ENCODE measurements around the gene ZBTB1.
"Not testable (repeated sequence)": the region's sequence is repeated elsewhere in the genome, so short reads cannot be mapped to it uniquely, and the experiment has no call there.

The ZBTB1 gene

DNA sequence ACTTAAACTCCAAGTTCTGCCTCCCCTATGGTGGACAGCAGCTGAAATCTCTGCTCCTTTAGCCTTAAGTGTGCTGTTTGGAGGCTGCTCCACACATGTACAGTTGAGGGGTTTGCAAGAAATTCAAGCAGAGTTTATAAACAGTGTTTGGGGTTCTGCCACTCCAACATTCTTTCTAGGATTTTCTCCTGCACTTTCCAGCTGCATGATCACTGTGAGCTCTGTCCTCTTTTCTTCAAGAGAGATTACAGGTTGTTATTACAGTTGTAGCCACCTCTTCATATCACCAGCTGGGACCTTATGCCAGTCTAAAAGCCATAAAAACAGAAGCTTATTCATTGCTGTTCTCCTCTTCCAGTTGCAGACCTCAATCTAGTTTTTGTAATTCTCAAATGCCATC lies 9.3 kb upstream of the ZBTB1 start:
- DNase-seq: no peak
- intact Hi-C loops (cut with DNase I): no loop called here

DNA sequence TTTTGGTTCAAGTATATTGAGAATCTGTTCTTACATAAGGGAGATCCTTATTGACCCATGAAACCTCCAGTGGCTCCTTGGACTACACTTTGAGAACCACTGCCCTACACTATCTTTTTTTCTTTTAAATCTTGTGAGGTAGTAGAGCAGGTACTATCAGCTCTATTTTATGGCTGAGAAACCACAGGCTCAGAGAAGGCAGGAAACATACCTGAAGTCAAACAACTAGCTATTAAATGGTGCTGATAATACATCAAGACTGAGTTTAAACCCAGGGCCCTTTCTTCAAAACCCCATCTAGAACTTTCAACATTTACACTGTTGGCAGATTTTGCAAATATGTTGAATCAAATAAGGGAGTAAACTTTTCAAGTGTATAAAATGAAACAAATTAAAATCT lies 7.8 kb upstream of the ZBTB1 start:
- intact Hi-C loops (cut with DNase I): no loop called here
- DNase-seq: no peak

DNA sequence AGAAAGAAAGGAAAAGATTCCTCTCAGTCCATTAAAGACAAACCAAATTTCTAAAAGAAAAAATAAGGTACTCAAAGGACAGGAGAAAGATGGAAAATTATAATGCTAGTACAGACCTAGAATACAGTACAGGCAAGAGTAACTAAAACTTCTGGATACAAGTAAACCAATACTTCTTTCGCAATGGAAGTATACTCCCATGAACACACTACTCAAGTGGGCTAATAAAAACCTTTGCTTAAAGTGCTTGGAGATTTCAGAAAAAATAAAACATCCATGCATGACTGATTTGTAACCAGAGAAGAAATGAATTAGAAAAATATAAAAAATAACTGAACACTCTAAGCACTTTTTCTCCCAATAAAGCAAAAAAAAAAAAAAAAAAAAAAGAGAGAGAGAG lies 4.5 kb upstream of the ZBTB1 start:
- intact Hi-C loops (cut with DNase I): loop anchor here (5.0 to 10.0 kb wide), 2 partner anchors 42 to 135 kb away; partner anchors contain the start of gene HSPA2
- DNase-seq: no peak

DNA sequence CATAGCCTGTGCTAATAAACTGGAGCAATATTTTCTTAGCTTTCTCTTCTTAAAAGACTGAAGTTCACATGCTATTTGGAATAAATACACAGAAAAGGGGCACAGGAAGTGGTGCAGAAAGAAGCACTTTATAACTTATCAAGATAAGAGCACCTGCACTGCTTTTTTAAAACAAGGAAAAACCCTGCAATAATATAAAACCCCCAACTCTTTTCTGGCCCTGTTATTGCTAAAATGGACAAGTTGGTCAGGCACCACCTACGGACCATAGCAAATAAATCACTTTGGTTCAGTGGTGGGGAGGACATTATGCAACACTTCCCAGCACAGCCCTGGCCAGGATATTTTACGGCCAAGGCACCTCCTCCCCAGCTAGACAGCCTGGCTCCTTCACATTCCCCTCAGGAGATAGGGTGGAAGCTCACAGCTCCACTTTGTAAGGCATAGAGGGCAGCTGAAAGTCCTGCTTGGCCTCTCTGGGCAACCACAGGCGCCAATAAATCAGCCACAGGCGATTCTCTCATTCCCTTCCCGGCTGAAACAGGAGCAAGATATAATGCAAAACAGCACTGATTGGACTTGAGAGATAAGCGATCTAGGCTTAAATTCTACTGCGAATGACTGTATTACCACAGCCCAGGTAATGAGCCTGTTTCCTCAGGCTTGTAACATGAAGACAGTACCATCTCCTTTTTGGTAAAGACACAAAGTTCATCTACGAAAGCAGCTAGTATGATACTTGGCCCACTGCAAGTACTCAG lies 3.0 kb upstream of the ZBTB1 start:
- intact Hi-C loops (cut with DNase I): loop anchor here (5.0 to 10.0 kb wide), 2 partner anchors 41 to 133 kb away; partner anchors contain the start of gene HSPA2
- DNase-seq: peak in 3 of 10 donors; percentile 17 to 80 (median 17)

DNA sequence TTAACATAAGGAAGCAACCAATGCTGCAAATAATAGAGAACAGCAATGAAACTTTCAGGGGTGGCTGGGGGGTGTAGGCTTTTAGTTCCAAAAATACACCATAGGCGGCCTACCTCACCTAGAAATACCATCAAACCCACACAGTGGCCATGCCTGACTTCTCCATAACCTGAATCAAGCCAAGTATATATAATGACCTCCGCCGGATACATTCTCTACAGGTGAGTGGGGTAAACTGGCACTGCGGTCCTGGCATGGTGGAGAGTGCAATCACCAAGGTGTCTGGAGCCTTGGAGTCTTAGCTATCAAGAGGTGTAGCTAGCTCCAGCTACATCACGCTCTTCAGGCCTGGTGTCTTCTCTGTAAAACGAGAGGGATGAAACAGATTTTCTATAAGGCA lies 2.1 kb upstream of the ZBTB1 start:
- intact Hi-C loops (cut with DNase I): loop anchor here (5.0 to 10.0 kb wide), 2 partner anchors 40 to 132 kb away; partner anchors contain the start of gene HSPA2
- no peak for DNase-seq

DNA sequence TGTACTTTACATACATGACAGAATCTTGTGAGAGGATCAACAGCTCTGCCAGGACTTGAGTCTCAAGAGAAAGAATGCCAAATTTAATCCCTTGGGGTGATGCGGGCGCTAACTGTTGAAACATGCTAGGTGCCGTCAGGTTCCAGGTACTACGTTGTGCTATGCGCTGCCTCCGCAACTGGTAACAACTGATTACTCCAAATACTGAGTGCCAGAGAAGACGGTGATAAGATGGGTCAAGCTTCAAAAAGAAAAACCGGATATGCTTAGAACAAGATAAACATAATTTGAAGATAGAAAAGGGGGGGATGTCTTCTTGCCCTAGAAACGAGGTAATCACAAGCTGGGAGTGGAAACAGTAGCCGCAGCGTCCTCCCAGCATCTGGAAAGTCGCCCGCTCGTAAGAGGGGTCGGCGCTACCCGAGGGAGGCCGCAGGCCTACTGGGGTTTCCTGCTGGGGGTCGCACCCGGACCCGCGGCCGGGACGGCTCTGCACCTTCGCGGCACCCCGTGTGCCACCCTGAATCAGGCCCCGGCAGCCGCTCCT lies 1.6 kb upstream of the ZBTB1 start:
- intact Hi-C loops (cut with DNase I): loop anchor here (5.0 to 10.0 kb wide), 2 partner anchors 39 to 132 kb away; partner anchors contain the start of gene HSPA2
- DNase-seq: peak in 1 of 10 donors; percentile 33

GRCh38 chr14:64503434-64504309 lies 898 bp upstream of the ZBTB1 start, which contains the start of gene ZBTB25:
TSS of gene ZBTB25 (minus strand) at chr14:64503838. CDS start at chr14:64490533, 13,305 bp downstream.
- peak; percentile 79 to 99 (median 92) for DNase-seq
- intact Hi-C loops (cut with DNase I): loop anchor here (5.0 to 10.0 kb wide), 2 partner anchors 39 to 131 kb away; partner anchors contain the start of gene HSPA2

DNA sequence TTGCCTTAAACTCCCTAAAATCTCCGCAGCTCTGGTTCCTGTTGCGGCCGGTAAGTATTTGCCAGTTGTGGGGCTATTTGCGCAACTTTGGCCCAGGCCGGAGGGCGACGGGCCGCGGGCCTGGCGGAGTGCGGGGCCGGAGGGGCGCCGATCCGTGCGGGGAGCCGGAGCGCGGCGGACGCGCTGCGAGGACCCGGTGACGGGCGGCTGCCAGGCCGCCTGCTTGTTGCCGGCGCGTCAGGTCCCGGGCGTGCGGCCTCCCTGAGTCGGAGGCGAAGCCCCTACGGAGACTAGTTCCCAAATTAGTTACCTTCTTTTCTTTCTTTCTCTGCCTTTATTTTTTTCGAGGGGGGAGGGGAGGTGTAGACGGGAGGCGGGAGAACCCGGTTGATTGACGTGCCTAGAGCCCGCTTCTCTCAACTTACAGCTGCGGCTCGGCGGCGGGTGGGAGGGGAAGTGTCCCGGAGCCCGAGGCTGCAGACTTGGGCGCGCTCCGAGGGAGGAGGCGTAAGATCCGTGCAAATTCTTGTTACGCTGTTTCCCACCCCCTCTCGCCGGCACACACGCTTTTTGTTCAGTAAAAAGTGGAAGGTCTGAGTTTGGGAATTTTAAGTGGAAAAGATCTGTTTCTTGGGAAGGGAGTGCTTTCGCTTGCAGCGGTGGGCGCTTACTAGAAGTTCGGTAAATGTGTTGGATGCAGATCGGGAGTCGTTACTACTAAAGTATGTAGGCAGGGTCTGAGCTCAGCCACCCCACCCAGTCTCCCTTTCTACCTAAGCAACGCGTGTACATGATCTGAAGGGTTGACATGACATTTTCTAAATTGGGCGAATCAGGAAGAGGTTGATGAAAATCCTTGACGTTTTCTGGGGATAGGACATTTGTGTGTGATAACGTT lies 576 bp downstream of the ZBTB1 start:
- intact Hi-C loops (cut with DNase I): loop anchor here (5.0 to 10.0 kb wide), 2 partner anchors 37 to 130 kb away; partner anchors contain the start of gene HSPA2
- DNase-seq: peak; percentile 77 to 97 (median 84)

DNA sequence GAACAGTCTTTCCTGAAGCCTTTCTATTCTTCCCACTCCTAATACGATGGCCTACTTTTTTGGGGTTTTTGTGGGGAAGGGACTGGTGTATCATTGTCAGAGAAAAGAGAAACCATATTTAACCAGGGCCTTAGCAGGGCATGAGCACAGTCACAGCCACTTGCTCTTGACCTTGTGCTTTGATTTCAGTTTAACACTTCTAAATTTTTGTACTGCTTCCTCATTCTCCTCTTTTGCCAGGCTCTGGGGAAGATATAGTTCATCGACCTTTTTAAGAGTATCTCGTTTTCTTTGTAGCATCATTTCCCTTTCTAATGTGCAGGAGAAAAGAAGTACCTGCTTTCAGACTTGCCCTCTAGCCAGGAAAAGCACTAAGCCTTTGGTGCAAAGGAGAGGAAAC lies 2.2 kb downstream of the ZBTB1 start:
- DNase-seq: no peak
- intact Hi-C loops (cut with DNase I): loop anchor here (10.0 kb wide), 1 partner anchor 128 kb away; no protein-coding TSS in a partner anchor

GRCh38 chr14:64507376-64508156 lies 3.0 kb downstream of the ZBTB1 start:
- DNase-seq: no peak
- intact Hi-C loops (cut with DNase I): loop anchor here (10.0 kb wide), 1 partner anchor 127 kb away; no protein-coding TSS in a partner anchor

DNA sequence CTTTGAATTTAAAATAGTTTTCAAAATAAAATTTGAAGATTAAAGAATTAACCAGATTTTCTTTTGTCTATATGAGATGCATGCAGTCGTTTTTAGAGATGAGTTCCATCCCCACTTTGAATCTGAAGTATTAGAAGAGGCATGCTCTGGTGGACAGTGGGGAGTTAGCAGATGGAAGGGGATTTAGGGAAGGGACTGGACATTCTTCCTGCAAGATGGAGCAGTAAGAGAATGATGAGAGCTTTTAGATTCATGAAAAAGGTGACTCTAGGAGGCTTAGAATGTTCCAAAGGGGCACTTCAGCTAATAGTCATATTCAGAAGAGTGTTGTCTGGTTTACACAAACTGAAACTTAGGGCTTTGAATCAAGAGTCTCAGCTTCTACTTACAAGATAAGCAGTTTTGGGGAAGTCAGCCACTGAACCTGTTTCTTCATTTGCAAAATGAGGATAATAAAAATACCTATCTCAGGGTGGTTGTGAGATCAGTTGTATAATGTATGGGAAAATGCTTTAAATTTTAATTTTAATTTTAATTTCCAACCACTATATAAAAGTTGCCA lies 3.7 kb downstream of the ZBTB1 start:
- intact Hi-C loops (cut with DNase I): loop anchor here (10.0 kb wide), 1 partner anchor 127 kb away; no protein-coding TSS in a partner anchor
- DNase-seq: no peak

- intact Hi-C loops (cut with DNase I): loop anchor here (10.0 kb wide), 1 partner anchor 126 kb away; no protein-coding TSS in a partner anchor
- no peak for DNase-seq
Observed at GRCh38 chr14:64509036-64509435, 4.5 kb downstream of the ZBTB1 start.

DNA sequence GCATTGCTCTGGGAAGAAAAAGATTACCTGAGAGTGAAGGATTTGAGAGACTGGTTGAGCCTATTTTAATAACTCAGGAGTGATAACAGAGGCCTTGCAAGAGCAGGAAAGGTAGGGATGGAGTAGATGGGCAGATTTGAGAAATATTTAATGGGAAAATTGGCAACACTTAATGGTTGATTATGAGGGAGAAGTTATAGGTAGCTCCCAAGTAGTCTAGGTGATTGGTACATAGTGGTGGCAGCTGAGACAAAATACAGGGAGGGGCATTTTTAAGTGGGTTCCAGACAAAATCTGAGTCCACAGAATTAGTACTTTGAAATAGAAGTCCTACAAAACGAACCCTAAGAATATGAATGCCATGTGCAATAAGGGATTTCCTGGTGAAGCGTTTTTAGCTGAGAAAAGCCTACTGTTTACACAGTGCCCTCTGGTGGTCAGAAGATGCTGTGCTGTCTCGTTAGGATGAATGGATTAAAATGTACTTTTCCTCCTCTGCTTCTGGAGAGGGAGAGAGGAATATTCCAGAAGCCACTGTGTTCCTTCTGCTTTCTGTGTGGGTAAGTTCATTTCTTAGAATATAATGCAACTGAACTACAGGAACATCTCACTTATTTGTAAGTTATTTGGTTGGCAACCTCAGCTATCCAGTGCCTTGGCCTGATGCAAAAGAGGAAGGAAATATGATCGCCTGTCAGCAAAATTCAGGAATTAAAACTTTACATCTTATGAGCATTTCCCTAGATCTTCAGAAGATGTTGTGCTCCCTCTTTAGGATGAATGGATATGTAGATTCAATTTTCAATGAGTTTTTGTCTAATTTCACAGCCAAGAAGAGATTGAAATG lies 6.5 kb downstream of the ZBTB1 start:
- intact Hi-C loops (cut with DNase I): loop anchor here (2.0 kb wide), 1 partner anchor 170 kb away; no protein-coding TSS in a partner anchor
- peak in 6 of 10 donors; percentile 17 to 87 (median 64) for DNase-seq

GRCh38 chr14:64513271-64513670 lies 8.7 kb downstream of the ZBTB1 start:
- no peak for DNase-seq

DNA sequence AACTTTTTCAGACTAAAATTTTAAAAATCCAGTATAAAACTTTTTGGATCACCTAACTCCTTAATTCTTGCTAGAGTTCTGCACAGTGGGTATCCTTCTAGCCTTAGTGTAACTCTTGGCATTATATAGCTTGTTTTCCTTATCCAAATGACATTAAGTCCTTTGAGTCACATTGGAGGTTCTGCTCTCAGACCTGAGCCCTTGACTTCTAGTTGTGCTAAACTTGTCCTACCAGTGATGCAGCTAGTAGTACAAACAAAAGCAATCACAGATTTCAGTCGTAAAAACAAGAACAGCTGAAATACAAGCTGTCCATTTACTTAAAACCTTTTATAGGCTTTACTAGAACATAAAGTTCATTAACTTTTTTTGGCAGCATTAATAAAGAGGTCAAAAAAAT lies 10.5 kb downstream of the ZBTB1 start:
- DNase-seq: no peak
- intact Hi-C loops (cut with DNase I): no loop called here

More at GRCh38 chr14:64513271-64513670, 8.7 kb downstream of the ZBTB1 start:
- intact Hi-C loops (cut with DNase I): no loop called here

DNA sequence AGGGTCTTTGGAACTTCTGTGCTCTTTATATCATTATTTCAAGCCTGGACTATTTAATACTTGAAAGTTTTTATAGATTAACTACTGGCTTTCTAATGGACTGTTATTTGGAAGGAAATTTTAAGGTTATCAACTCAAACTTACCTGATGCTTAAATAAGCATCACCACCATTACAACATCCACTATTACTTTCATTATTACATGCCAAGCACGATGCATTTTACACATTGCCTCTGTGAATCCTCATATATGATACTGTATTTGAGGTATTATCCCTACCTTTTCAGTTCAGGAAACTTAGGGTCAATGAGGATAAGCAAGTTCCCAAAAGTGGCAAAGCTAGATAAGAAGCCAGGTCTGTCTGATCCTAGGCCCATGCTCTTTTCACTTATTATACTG lies 12.4 kb downstream of the ZBTB1 start:
- no peak for DNase-seq
- intact Hi-C loops (cut with DNase I): no loop called here

DNA sequence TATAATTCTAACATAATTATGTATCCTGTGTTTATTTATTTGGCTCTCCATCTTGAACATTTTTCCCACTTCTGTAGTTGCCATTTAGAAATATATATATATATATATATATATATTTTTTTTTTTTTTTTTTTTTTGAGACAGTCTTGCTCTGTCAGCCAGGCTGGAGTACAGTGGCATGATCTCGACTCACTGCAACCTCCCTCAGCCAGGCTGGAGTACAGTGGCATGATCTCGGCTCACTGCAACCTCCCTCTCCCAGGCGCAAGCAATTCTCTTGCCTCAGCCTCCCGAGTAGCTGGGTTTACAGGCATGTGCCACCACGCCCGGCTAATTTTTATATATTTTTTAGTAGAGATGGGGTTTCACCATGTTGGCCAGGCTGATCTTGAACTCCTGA lies 13.1 kb downstream of the ZBTB1 start:
- DNase-seq; intact Hi-C loops (cut with DNase I): not testable (repeated sequence)

All from posterior cingulate gyrus (tissue), 11 donors.